Right forelimb (tissue), 1 donor: ENCODE results near the gene CA10.

ENCODE experiments used
- DNase-seq: peaks from one replicate; pipeline ENCODE4 v3.0.0-alpha.2; 2018

Gene CA10

GRCh38 chr17:51668155-51668962 is 490.2 kb downstream of the CA10 start:
- DNase-seq: no peak

DNA sequence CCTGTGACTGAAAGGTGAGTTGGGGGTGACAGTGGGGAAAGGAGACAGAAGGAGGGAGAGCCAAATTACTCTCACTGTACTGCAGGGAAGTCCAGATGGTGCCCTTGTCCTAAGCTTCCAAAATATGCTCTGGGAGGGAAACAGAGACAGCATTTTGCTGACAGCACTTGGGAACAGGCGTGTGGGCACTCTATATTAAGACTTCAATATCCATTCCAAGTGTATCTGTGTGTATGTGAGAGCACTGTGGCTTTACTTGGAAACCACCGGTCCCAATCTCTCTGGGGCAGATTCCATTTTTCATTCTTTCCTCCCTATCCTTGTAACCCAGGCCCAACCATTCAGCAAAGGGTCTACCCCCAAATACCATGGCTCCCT is 490.8 kb downstream of the CA10 start:
- DNase-seq: no peak

- DNase-seq: no peak
Measured at GRCh38 chr17:51666971-51667705, 491.4 kb downstream of the CA10 start.

GRCh38 chr17:51662204-51663056 is 496.1 kb downstream of the CA10 start:
- no peak for DNase-seq

GRCh38 chr17:51661403-51661802 is 497.1 kb downstream of the CA10 start:
- DNase-seq: no peak

- no peak for DNase-seq
Measured at GRCh38 chr17:51660266-51660665, 498.2 kb downstream of the CA10 start.

- no peak for DNase-seq
Measured at GRCh38 chr17:51657224-51657623, 501.3 kb downstream of the CA10 start.

DNA sequence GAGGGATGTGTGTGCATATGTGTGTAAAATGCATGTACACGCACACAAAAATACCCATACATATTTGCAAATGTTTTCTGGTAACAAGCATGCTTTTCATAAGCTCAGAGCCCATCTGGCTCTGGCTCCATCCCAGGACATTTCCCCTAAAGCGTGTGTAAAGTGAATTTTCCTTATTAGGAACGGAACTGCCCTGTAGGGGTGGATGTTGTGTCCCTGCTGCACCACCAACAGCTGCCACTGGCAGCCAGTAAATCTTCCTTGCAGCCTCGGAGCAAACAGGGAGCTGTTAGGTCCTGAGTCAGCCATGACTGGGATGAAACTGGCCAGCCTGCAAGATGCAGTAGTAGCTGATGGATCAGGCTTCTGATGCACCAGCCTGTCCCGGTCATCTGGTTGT is 504.6 kb downstream of the CA10 start:
- DNase-seq: peak; percentile 51

GRCh38 chr17:51652529-51652928 is 506.0 kb downstream of the CA10 start:
- DNase-seq: no peak

GRCh38 chr17:51651513-51652298 is 506.8 kb downstream of the CA10 start:
- no peak for DNase-seq

DNA sequence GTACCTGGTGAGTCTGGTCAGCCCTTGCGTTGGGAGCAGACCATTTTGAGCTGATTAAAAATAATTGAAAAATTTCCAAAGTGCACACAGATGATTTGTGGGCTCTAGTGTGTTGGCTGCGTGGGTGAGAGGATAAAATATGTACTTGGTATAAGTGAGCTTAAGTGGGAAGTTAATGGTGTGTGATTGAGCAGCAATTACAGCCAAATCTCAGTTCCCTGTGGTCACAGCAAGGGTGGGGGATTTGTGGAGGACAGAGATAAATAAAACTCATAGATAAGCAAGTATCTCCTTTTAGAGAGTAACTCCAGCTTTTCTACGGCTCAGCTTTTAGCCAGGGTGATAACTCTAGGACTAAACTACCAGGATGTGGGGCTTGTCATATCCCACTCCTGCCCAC is 507.7 kb downstream of the CA10 start:
- DNase-seq: no peak

GRCh38 chr17:51650202-51650601 is 508.3 kb downstream of the CA10 start:
- DNase-seq: no peak

- DNase-seq: no peak
Measured at GRCh38 chr17:51647826-51648225, 510.7 kb downstream of the CA10 start.

- no peak for DNase-seq
Measured at GRCh38 chr17:51647067-51647466, 511.4 kb downstream of the CA10 start.

GRCh38 chr17:51646539-51646938 is 512.0 kb downstream of the CA10 start:
- DNase-seq: no peak

DNA sequence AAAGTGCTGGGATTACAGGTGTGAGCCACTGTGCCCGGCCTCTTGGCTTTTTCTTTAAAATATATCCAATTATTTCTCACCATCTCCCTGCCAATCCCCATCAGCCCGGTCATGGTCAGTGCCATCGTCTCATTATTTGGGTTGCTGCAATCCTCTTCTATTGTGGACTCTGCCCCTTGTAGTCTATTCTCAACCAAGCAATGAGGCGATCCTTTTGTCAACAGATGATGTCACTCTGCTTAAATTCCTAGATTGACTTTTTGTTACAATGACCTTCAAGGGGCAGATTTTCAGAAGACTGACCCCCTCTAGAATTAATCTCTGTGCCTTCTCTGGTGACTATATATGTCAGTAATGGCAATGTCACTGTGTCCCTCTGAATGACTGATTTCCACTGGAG is 513.5 kb downstream of the CA10 start:
- DNase-seq: no peak

DNA sequence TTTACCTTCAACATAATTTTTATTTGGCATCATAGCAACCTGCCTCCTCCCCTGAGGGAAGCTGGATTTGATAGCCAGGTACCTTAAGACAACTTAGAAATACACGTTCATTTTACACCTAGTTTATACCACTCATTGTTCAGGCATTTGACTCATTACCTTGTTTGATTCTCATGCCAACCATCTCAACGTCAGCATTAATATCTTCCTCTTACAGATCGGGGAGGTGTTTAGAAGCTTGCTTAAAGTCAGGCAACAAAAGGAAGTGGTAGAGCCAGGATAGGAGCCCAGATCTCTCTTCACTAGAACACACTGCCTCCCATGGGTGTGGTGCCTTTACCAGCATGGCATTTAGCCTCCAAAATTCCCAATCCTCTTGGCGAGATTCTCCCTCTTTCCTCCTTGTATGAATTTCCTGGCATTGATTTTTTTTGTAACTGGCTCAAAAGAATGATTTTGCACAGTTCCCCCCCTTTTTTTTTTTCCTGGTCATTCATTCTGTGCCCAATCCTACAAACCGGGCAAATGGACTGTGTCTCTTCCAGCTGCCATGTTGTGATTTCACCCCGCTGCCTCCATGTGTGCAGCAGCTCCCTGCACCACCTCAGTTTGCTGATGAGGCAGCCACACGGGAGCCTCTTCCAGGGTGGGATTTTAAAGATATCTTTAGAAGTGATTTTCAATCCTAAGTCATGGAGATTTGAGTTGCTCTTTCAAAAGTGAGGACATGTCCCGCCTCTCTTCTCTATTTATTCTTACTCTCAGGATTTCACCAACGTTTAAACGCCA is 514.6 kb downstream of the CA10 start:
- no peak for DNase-seq

- no peak for DNase-seq
Measured at GRCh38 chr17:51642029-51642428, 516.5 kb downstream of the CA10 start.

DNA sequence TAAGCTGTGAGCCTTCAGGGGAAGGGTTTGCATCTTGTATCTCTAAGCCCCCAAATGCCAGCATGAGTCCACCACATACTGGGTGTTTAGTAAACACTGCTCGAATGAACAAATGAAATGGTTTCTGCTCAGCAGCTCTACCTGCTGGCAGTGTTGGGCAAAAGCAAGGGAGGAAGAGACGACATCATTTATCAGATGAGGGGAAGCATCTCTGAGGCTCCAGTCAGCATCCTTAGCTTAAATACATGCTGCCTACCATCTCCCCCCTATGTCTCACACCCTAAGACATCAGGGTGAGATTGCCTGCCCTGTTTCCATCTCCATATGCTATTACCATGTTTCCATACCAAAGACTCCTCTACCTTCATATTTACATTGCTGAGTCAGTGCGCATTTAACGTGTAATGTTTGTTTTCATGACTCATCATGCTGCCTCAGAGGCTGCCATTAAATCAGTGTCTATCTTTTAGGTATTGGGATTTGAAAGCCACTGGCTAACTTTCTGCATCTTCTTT is 518.3 kb downstream of the CA10 start:
- no peak for DNase-seq

DNA sequence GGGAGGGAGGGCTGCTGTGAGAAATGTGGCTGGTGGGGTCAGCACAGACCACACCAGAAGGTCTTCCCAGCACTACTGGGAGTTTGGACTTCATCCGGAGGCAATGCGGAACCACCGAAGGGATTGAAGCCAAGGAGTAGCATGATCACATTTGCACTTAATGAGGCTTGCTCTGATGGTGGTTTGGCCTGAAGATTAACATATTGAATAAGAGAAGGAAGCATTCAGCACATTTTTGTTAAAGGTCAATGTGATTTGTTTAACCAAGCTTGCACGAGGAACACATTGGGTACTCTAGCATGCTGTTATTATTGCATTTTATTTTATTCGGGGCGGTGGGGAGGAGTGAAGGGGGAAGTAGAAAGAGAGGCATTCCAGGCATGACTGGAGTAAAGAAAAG is 519.5 kb downstream of the CA10 start:
- no peak for DNase-seq

GRCh38 chr17:51636291-51636690 is 522.2 kb downstream of the CA10 start:
- no peak for DNase-seq
